Measurements from ENCODE around the gene M1AP.
"Not testable (repeated sequence)": the region's sequence is repeated elsewhere in the genome, so short reads cannot be mapped to it uniquely, and the experiment has no call there.

Gene M1AP

DNA sequence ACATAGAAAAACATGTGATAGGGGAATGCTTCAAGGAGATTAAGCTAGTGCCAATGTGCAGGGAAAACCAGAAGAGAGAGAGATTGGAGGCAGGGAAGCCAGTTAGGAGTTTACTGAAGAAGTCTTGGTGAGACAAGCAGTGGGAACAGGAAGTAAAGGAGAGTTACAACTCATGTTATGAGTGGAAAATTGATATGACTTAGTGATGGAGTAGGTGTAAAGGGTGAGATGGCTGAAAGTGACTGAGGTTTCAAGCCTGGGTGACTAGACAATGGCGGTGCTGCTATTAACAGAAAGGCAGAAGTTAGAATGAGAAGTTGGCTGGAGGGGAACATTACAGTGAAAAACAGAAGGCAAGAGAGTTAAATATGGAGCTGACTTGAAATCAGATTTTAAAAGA lies 77.1 kb downstream of the M1AP start:
- no peak for DNase-seq
- intact Hi-C loops (cut with DNase I): no loop called here

DNA sequence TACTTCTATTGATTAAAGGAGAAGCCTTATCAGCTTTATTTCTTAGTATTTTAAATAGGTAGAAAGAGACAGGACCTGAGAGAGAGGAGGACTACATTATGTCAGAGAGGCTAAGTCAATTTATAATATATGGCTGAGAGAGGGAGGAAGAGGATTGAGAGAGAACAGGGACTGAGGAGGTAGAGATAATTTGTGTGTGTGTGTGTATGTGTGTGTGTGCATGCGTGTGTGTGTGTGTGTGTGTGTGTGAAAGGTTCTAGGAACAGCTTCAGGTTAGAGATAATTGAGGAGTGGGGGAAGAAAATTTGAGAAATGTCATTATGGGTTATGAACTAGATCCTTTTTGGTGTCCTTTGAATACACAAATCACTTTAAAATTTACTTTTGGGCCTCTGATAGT lies 78.4 kb downstream of the M1AP start:
- intact Hi-C loops (cut with DNase I): no loop called here
- no peak for DNase-seq

GRCh38 chr2:74567881-74568280 lies 80.2 kb downstream of the M1AP start:
- DNase-seq: no peak
- intact Hi-C loops (cut with DNase I): no loop called here

GRCh38 chr2:74566754-74567085 lies 81.4 kb downstream of the M1AP start:
- no peak for DNase-seq
- intact Hi-C loops (cut with DNase I): no loop called here

DNA sequence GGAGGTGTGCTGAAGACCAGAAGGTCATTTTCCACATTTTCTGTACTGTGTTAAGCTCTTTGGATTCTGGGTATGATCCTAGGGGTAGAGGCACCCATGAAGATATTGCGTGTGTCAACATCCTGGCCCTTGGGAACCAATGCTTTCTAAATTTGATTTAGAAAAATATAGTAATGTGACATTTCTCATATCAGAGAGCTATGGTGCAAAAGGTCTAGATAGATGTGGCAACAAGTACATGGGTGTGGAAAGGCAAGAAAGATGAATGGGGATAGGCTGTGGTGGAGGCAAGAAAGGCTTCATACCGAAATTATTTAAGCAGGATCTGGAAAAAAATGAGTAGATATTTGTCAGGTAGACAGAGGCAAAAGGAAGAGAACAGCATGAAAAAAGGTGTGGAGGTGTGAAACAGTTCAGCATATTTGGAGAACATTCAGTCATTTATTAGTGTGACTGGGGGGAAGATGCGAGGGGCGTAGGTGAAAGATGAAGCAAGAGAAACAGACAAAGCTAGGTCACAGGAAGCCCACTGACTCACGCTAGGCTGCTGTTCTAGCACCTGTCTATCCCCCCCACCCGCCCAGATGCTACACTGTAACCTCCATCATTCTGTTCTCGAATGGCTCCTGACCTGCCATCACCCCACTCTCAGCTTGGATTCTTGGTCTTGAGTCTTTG lies 81.9 kb downstream of the M1AP start:
- DNase-seq: no peak
- intact Hi-C loops (cut with DNase I): no loop called here

DNA sequence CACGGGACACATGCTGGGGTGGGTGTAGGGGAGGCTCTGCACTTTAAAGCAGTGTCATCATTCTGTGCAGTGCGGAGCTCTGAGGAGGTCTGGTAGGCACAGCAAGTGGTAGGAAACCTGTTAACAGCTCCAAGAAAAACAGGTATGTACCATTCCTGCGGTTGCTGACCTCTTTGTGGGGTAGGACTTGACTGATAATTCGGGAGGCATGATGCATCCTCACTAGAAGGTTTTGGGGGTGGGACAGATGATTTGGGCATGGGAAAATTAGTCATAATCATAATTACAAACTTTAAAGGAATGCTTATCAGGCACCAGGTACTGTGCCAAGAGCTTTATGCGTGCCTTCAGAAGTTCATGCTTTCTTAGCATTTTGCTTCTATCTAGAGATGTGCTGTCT lies 83.9 kb downstream of the M1AP start:
- intact Hi-C loops (cut with DNase I): no loop called here
- no peak for DNase-seq

- no peak for DNase-seq
- intact Hi-C loops (cut with DNase I): no loop called here
Observed at GRCh38 chr2:74562126-74562775, 85.9 kb downstream of the M1AP start.

DNA sequence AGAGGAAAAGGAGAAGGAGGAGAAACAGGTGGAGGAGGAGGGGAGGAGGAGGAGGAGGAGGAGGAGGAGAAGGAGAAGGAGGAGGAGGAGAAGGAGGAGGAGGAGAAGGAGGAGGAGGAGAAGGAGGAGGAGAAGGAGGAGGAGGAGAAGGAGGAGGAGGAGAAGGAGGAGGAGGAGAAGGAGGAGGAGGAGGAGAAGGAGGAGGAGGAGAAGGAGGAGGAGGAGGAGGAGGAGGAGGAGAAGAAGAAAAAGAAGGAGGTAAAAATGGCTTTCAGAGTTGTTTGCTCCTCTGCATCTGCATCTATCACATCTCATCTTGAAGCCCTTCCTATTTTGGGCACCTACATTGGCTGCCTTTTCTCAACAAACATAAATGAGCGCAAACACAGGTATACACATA lies 87.1 kb downstream of the M1AP start:
- intact Hi-C loops (cut with DNase I); DNase-seq: not testable (repeated sequence)

- intact Hi-C loops (cut with DNase I): no loop called here
- no peak for DNase-seq
Observed at GRCh38 chr2:74560591-74560990, 87.5 kb downstream of the M1AP start.

DNA sequence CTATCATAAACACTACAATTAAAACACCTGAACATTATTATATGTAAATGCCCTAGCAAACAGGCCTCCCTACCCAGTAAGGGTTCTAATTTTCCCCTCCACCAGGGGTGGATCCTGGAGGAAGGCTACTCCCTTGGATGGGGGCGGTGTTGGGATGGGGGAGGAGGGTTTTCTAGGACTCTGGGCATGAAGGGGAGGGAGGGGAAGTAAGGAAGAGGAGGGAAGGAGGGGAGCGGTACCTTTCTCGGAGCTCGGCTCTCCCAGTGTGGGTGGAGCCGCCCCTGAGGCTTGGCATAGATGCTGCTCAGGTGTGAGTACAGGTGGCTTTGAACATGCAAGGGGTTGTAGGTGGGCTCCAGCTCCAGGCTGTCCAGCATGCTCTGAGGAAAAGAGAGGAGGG lies 88.2 kb downstream of the M1AP start:
- intact Hi-C loops (cut with DNase I): no loop called here
- DNase-seq: no peak

DNA sequence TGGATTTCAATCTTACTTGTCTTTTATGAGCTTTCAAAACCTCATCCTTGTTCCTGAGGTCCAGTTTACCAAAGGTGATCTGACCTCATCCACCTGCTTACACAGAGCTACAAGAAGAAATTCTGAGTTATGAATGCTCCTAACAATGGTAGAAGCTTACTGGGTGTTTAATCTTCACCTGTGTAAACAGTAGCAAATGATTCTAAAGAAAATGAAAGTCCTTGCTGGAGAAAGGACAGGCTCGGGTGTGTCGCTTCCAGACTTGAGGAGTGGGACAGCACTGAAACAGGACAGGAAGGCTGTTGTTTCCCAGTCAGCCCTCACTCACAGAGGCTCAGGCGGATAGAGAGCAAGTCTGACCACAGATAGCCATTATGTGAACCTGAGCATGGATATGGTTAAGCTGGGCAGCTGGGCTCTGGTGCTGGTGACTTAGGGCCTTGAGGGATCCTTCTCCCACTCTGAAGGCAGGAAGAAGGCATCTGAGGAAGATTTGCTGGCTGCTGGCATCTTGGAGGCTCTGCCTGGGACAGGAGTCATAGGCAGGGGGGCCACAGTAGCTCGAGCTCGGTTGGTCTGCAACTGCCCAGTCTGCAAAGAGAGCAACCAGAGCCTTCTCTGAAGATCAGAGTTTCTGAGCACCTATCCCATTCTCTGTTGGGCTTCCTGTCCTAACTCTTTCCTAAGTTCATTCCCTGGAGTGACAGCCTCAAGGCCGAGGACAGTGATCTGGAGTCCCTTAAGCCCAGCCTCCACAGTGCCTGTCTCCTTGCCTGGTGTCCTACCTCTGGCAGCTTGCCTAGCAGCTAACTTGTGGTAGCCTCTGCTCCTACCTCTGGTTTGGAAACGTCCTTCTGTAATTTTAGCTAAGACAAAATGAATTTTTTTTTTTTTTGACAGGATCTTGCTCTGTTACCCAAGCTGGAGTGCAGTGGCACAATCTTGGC lies 89.6 kb downstream of the M1AP start:
- intact Hi-C loops (cut with DNase I): no loop called here
- no peak for DNase-seq

DNA sequence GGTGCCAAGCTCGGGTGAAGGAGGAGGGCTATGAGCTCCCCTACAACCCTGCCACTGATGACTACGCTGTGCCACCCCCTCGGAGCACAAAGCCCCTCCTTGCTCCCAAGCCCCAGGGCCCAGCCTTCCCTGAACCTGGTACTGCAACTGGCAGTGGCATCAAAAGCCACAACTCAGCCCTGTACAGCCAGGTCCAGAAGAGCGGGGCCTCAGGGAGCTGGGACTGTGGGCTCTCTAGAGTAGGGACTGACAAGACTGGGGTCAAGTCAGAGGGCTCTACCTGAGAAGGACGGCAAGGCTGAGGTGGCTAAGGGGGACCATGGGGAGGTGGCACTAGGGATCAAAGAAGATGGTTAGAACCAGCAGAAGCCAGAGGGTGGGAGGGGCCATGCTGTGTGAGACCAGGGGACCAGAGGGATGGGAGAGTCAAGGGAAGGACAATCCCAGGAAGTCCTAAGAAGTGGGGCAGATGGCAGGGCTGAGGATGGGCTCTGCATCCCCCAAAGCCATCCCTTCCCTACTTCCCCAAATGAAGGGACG lies 91.2 kb downstream of the M1AP start:
- intact Hi-C loops (cut with DNase I): no loop called here
- no peak for DNase-seq

DNA sequence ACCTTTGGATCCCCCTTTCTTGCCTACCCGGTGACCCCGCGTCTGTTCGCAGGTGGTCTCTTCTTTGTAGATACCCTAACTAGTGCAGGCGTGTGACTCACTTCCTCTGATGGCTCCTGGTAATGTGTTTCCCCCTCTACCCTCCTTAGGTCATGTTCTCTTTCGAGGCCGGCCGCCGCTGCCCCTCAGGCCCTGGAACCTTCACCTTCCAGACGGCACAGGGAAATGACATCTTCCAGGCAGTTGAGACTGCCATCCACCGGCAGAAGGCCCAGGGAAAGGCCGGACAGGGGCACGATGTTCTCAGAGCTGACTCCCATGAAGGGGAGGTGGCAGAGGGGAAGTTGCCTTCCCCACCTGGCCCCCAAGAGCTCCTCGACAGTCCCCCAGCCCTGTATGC lies 92.0 kb downstream of the M1AP start:
- no peak for DNase-seq
- intact Hi-C loops (cut with DNase I): no loop called here

GRCh38 chr2:74555610-74556103 lies 92.5 kb downstream of the M1AP start:
- DNase-seq: peak in 1 of 10 donors; percentile 86
- intact Hi-C loops (cut with DNase I): no loop called here

DNA sequence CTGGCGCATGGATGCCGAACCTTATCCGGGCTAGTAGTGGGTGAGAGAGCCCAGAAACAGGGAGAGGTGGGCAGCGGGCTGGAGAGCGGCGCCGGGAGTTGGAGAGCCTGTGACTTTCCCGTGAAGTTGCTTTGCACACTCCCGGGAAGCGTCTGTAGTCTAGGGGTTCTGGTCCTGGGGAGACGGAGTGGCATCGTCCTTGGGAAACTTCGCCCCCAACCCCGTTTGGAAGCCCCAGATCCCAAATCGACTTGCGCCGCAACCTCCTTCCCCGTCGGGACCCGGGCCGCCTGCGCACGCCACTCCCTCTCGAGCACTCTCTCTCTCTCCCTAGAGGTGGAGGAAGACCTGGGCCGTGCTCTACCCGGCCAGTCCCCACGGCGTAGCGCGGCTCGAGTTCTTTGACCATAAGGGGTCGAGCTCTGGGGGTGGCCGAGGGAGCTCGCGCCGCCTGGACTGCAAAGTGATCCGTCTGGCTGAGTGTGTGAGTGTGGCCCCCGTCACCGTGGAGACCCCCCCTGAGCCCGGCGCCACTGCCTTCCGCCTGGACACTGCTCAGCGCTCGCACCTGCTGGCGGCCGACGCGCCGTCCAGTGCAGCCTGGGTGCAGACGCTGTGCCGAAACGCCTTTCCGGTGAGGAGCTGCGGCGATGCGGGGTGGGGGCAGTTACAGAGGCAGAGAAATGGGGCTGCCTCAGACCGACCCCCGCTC lies 93.2 kb downstream of the M1AP start:
- intact Hi-C loops (cut with DNase I): no loop called here
- peak in 1 of 10 donors; percentile 19 for DNase-seq

DNA sequence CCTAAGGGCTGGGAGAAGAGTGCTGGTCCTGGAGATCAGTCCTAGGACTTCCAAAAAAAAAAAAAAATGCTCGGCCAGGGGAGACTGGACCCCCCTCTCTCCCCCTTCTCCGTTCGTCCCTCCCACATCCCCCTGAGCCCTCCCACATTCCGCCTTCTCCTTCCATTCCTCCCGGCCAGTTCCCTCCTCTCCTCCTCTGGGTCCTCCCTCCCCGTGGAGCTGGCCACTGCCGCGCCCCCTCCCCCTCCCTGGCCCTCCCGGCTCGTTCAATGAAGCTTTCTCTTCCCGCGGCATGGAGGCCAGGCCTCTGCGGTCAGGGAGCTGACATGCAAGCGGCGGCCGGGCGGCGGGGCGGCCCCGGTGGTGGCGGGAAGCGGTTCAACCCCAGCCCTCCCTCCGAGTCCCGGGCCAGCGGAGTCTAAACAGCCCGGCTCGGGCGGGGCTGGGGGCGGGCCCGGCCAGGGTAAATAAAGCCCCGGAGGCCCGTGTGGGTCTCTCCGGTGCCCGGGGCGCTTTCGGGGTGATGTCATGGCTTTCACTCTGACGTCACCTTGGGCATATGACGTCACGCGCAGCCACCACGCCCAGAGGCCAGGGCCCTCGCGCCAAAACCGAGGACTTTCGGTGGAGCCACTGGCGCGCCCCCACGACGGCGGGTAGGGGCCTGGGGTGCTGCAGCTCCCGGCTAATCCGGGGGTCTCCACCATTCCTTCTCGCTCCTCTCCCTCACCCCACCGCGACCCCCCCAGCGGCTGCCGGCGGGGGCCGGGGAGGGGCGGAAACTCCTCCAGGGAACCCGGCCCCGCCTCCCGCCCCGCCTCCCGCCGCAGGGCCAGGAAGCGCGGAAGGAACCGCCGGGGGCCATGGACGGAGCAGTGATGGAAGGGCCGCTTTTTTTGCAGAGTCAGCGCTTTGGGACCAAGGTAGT lies 94.0 kb downstream of the M1AP start, which contains the start of the genes DOK1 and LOXL3:
Gene DOK1, plus strand, starts transcription at position 829 of the 928 bp plus-strand sequence. Its CDS starts 35 bp downstream, at position 864.
Gene LOXL3, minus strand, starts transcription at position 51 of the 928 bp plus-strand sequence. CDS start 1,308 bp downstream, outside the sequence.
- intact Hi-C loops (cut with DNase I): no loop called here
- peak; percentile 51 to 95 (median 74) for DNase-seq

GRCh38 chr2:74552914-74553811 lies 95.0 kb downstream of the M1AP start:
- peak in 1 of 10 donors; percentile 20 for DNase-seq

More at GRCh38 chr2:74552914-74553811, 95.0 kb downstream of the M1AP start:
- intact Hi-C loops (cut with DNase I): no loop called here
